Left lobe of liver (tissue), 2 donors: ENCODE data around the gene ACSL3. TPM values are rescaled to one million over a fixed set of nuclear protein-coding genes. Genes with fewer than 3 reads are reported as not detected.

Source experiments
- ATAC-seq: fragments of 200-7000 bp; cut with Tn5 transposase; one replicate; pipeline ENCODE4 v1.9.1; 2020; ENCODE audit warnings: mild to moderate bottlenecking, moderate library complexity
- DNase-seq: peaks from one replicate; pipeline ENCODE4 v3.0.0-alpha.2; 2020; ENCODE audit warnings: low spot score
- total RNA-seq: library from RNA; stranded (reverse); gene quantifications from one replicate; pipeline ENCODE4 v1.2.1, GENCODE V29; 2021
- donor health status: DM: no; HTN: no; CAD: no; lungs with moderate emphysema.
- donor health status: DM: no; HTN: yes; CAD: no.

ACSL3 gene
- total RNA-seq, 1 donor from 2014 or later = 41.5 TPM

- no peak for DNase-seq
- ATAC-seq = no peak
Observed at GRCh38 chr2:222851956-222852617, 8.7 kb upstream of the ACSL3 start.

- no peak for ATAC-seq
- no peak for DNase-seq
Observed at GRCh38 chr2:222854773-222855700, 5.8 kb upstream of the ACSL3 start.

GRCh38 chr2:222859786-222860612, 837 bp upstream of the ACSL3 start:
- ATAC-seq (peak; percentile 40), DNase-seq (peak; percentile 69)

- ATAC-seq = peak; percentile 45
Observed at GRCh38 chr2:222861411-222862105, 722 bp downstream of the ACSL3 start.

GRCh38 chr2:222862106-222862908, 1.5 kb downstream of the ACSL3 start:
- DNase-seq (no peak), ATAC-seq (peak; percentile 27)

More at GRCh38 chr2:222861411-222862105, 722 bp downstream of the ACSL3 start:
- DNase-seq = no peak

GRCh38 chr2:222862909-222863544, 2.2 kb downstream of the ACSL3 start:
- no peak for DNase-seq
- no peak for ATAC-seq

- ATAC-seq (no peak), DNase-seq (no peak)
Observed at GRCh38 chr2:222864296-222864695, 3.5 kb downstream of the ACSL3 start.

- DNase-seq (no peak), ATAC-seq (no peak)
Observed at GRCh38 chr2:222865301-222865700, 4.5 kb downstream of the ACSL3 start.

GRCh38 chr2:222866358-222866960, 5.6 kb downstream of the ACSL3 start:
- peak; percentile 66 for DNase-seq
- peak; percentile 75 for ATAC-seq

GRCh38 chr2:222868560-222869251, 7.9 kb downstream of the ACSL3 start:
- DNase-seq = peak; percentile 66
- ATAC-seq = peak; percentile 64

- ATAC-seq = no peak
- no peak for DNase-seq
Observed at GRCh38 chr2:222869252-222869560, 8.4 kb downstream of the ACSL3 start.

GRCh38 chr2:222871291-222871690, 10.5 kb downstream of the ACSL3 start:
- no peak for ATAC-seq
- DNase-seq = no peak

- ATAC-seq (no peak), DNase-seq (no peak)
Observed at GRCh38 chr2:222872551-222872950, 11.7 kb downstream of the ACSL3 start.

GRCh38 chr2:222875482-222875881, 14.6 kb downstream of the ACSL3 start:
- DNase-seq (no peak), ATAC-seq (no peak)

- DNase-seq = no peak
- no peak for ATAC-seq
Observed at GRCh38 chr2:222876947-222877346, 16.1 kb downstream of the ACSL3 start.

- DNase-seq = no peak
- no peak for ATAC-seq
Observed at GRCh38 chr2:222877556-222878300, 16.9 kb downstream of the ACSL3 start.

- DNase-seq = no peak
Observed at GRCh38 chr2:222878301-222878876, 17.6 kb downstream of the ACSL3 start.

More at GRCh38 chr2:222878301-222878876, 17.6 kb downstream of the ACSL3 start:
- ATAC-seq = peak; percentile 43
